B cell (primary cell): ENCODE results near the gene KIF11.

Experiments
- EZH2 ChIP-seq: IDR thresholded peaks from 2 replicates; pipeline ENCODE4 v1.6.1; 2012; ENCODE audit warnings: borderline replicate concordance, low read depth, mild to moderate bottlenecking, moderate library complexity, low read length; ENCODE audit not compliant: insufficient read depth, poor library complexity, severe bottlenecking
- TF ChIP-seq, protein P1 (sequence below): fragments of 200-600 bp; IDR thresholded peaks from one replicate; pipeline ENCODE4 v1.8.0; 2022; ENCODE audit warnings: antibody characterized with exemption, mild to moderate bottlenecking

- TF ChIP-seq, protein P1, sequence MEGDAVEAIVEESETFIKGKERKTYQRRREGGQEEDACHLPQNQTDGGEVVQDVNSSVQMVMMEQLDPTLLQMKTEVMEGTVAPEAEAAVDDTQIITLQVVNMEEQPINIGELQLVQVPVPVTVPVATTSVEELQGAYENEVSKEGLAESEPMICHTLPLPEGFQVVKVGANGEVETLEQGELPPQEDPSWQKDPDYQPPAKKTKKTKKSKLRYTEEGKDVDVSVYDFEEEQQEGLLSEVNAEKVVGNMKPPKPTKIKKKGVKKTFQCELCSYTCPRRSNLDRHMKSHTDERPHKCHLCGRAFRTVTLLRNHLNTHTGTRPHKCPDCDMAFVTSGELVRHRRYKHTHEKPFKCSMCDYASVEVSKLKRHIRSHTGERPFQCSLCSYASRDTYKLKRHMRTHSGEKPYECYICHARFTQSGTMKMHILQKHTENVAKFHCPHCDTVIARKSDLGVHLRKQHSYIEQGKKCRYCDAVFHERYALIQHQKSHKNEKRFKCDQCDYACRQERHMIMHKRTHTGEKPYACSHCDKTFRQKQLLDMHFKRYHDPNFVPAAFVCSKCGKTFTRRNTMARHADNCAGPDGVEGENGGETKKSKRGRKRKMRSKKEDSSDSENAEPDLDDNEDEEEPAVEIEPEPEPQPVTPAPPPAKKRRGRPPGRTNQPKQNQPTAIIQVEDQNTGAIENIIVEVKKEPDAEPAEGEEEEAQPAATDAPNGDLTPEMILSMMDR, result no peak
- no peak for TF ChIP-seq EZH2
Observed at GRCh38 chr10:92575961-92576360, 17.0 kb upstream of the KIF11 start.
